Liver (tissue), 9 donors: ENCODE data around the gene SLC2A9. TPM values are rescaled to one million over a fixed set of nuclear protein-coding genes. Genes with fewer than 3 reads are reported as not detected.

Experiments used
- DNase-seq: peaks from one replicate; pipeline ENCODE4 v3.0.0-alpha.2; 2017; ENCODE audit warnings: low spot score
- H3K27ac ChIP-seq, 2 donors: one replicate each; pipeline ENCODE4 v1.7.0; 2013; ENCODE audit warnings: inconsistent platforms in 2 of 2, low read length in 2 of 2, control low read depth in 1 of 2, low read depth in 1 of 2, mild to moderate bottlenecking in 1 of 2
- H3K27me3 ChIP-seq, 4 donors: one replicate each; pipeline versions ENCODE4 v1.6.1 to v1.7.0; 2013; ENCODE audit warnings: low read length in 3 of 4, inconsistent platforms in 1 of 4, mild to moderate bottlenecking in 1 of 4, moderate library complexity in 1 of 4; ENCODE audit not compliant: control insufficient read depth in 4 of 4, insufficient read depth in 4 of 4
- H3K36me3 ChIP-seq, 4 donors: one replicate each; pipeline versions ENCODE4 v1.6.1 to v1.7.0; 2013; ENCODE audit warnings: low read length in 3 of 4, mild to moderate bottlenecking in 3 of 4, low read depth in 1 of 4, moderate library complexity in 1 of 4; ENCODE audit not compliant: control insufficient read depth in 4 of 4, insufficient read depth in 3 of 4
- H3K4me1 ChIP-seq, 4 donors: one replicate each; pipeline versions ENCODE4 v1.6.1 to v1.7.0; 2013; ENCODE audit warnings: low read length in 3 of 4, mild to moderate bottlenecking in 3 of 4, moderate library complexity in 1 of 4; ENCODE audit not compliant: control insufficient read depth in 4 of 4, insufficient read depth in 4 of 4
- H3K4me3 ChIP-seq, 3 donors: one replicate each; pipeline versions ENCODE4 v1.6.1 to v1.7.0; 2013; ENCODE audit warnings: low read length in 3 of 3, control low read depth in 1 of 3, low read depth in 1 of 3, mild to moderate bottlenecking in 1 of 3
- H3K9ac ChIP-seq, 2 donors: one replicate each; pipeline ENCODE4 v1.7.0; 2013; ENCODE audit warnings: low read length in 2 of 2, mild to moderate bottlenecking in 2 of 2, moderate library complexity in 2 of 2, control low read depth in 1 of 2, low read depth in 1 of 2
- H3K9me3 ChIP-seq, 4 donors: one replicate each; pipeline versions ENCODE4 v1.6.1 to v1.7.0; 2013; ENCODE audit warnings: low read length in 3 of 4; ENCODE audit not compliant: control insufficient read depth in 4 of 4
- CTCF ChIP-seq: fragments of 150-350 bp; IDR thresholded peaks from 2 replicates; pipeline ENCODE4 v1.5.1; 2017; ENCODE audit warnings: improper control_type of control experiment, low read depth, low read length; ENCODE audit not compliant: missing input control
- EGR1 ChIP-seq, 2 donors: IDR thresholded peaks; 2 replicates each; pipeline ENCODE4 v1.6.1; 2016 to 2018; ENCODE audit warnings: antibody characterized with exemption in 2 of 2, low read depth in 2 of 2
- FOXA1 ChIP-seq: IDR thresholded peaks from 2 replicates; pipeline ENCODE4 v1.6.1; 2016; ENCODE audit warnings: antibody characterized with exemption
- FOXA2 ChIP-seq: IDR thresholded peaks from 2 replicates; pipeline ENCODE4 v1.6.1; 2016; ENCODE audit warnings: antibody characterized with exemption
- GABPA ChIP-seq, 2 donors: IDR thresholded peaks in 1 of 2; conservative IDR thresholded peaks in 1 of 2; 2 replicates each; pipeline ENCODE4 v1.6.1; 2016; ENCODE audit warnings: antibody characterized with exemption in 2 of 2, mild to moderate bottlenecking in 1 of 2, moderate library complexity in 1 of 2
- HNF4A ChIP-seq, 2 donors: conservative IDR thresholded peaks; 2 replicates each; pipeline ENCODE4 v1.6.1; 2016; ENCODE audit warnings: antibody characterized with exemption in 2 of 2, mild to moderate bottlenecking in 2 of 2
- HNF4G ChIP-seq: IDR thresholded peaks from 2 replicates; pipeline ENCODE4 v1.6.1; 2016; ENCODE audit warnings: antibody characterized with exemption
- JUND ChIP-seq, 2 donors: IDR thresholded peaks; 2 replicates each; pipeline ENCODE4 v1.6.1; 2016; ENCODE audit warnings: antibody characterized with exemption in 2 of 2
- NR2F2 ChIP-seq: IDR thresholded peaks from 2 replicates; pipeline ENCODE4 v1.6.1; 2016; ENCODE audit warnings: antibody characterized with exemption
- RAD21 ChIP-seq, 2 donors: IDR thresholded peaks; 2 replicates each; pipeline ENCODE4 v1.6.1; 2016; ENCODE audit warnings: antibody characterized with exemption in 2 of 2, mild to moderate bottlenecking in 2 of 2
- RXRA ChIP-seq, 2 donors: IDR thresholded peaks; 2 replicates each; pipeline ENCODE4 v1.6.1; 2017 to 2018; ENCODE audit warnings: antibody characterized with exemption in 2 of 2, mild to moderate bottlenecking in 1 of 2
- SP1 ChIP-seq: IDR thresholded peaks from 2 replicates; pipeline ENCODE4 v1.6.1; 2018; ENCODE audit warnings: antibody characterized with exemption, mild to moderate bottlenecking
- YY1 ChIP-seq: IDR thresholded peaks from 2 replicates; pipeline ENCODE4 v1.6.1; 2016; ENCODE audit warnings: antibody characterized with exemption, mild to moderate bottlenecking
- ZBTB33 ChIP-seq: IDR thresholded peaks from 2 replicates; pipeline ENCODE4 v1.6.1; 2016; ENCODE audit warnings: antibody characterized with exemption
- WGBS: extraction: QIAGEN DNeasy Blood & Tissue Kit; methylation state at CpG from one replicate; pipeline ENCODE4 v1.1.7; 2013; 5-methylcytosine and 5-hydroxymethylcytosine counted together
- polyA plus RNA-seq, 2 donors: library from polyadenylated mRNA; stranded (reverse) in 1 of 2; unstranded in 1 of 2; fragments of 200-250 nt in 1 of 2; fragments of >200 nt in 1 of 2; fragmentation: Nextera tagmentation in 1 of 2; extraction: Ambion mirVana in 1 of 2; gene quantifications; one replicate each; pipeline versions ENCODE4 v1.2.1 to v1.2.3, GENCODE V29; 2013 to 2015
- total RNA-seq, 2 donors: library from RNA; depleted of rRNA; stranded (reverse); fragments of >200 nt; gene quantifications; one replicate each; pipeline ENCODE4 v1.2.3, GENCODE V29; 2014
- TF ChIP-seq, protein P1 (sequence below): IDR thresholded peaks from 2 replicates; pipeline ENCODE4 v1.6.1; 2016; ENCODE audit warnings: antibody characterized with exemption
- donor health status: healthy.
- donor health status: healthy.
- donor health status: healthy.
- donor health status: healthy.
- donor health status: healthy.

Gene SLC2A9
- total and polyA plus RNA-seq, 4 donors, result 6.2 to 49.0 (median 21.6) TPM

- no peak for DNase-seq
- TF ChIP-seq JUND (IDR thresholded peaks at IDR 0.05), result no peak
- TF ChIP-seq, protein P1, sequence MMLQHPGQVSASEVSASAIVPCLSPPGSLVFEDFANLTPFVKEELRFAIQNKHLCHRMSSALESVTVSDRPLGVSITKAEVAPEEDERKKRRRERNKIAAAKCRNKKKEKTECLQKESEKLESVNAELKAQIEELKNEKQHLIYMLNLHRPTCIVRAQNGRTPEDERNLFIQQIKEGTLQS, result no peak
- TF ChIP-seq HNF4A (conservative IDR thresholded peaks at IDR 0.05), result no peak
- no peak for TF ChIP-seq GABPA (IDR thresholded peaks at IDR 0.05 in 1 of 2, conservative IDR thresholded peaks at IDR 0.05 in 1 of 2)
- no peak for TF ChIP-seq EGR1 (IDR thresholded peaks at IDR 0.05; ENCODE audit: low read depth in 2 of 2)
- no peak for TF ChIP-seq YY1
- TF ChIP-seq FOXA1, result no peak
- no peak overlapping the region for H3K4me3 ChIP-seq
Observed at GRCh38 chr4:9924750-9925149, 96.5 kb downstream of the SLC2A9 start.

DNA sequence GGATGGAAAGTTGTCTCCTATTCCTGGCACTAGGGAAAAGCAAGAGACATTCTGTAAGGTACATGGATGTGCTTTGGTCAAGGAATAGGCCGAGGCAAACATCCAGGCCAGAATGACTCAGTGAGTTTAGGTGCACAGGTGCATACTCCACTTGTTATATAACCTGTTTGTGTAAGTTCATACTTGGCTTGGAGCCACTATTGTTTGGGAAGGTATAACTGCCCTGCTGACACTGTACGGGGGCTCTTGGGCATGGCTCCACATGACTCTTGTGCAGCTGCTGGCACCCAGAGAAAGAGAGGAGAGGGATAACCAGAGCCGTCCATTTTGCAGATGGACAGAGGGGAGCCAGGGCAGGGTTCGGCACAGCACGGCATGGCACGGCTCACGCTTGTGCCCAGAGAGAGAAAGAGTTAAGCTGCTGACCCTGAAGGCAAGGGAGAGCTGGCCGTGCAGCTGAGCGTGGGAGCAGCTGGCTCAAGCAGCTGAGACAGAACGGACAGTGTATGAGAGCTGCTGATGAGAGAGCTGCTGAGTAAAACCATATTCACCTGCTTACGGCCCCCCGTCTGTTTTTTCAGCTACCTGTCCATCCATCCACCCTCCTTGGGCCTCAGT lies 98.0 kb downstream of the SLC2A9 start:
- no peak for TF ChIP-seq NR2F2
- TF ChIP-seq YY1, result no peak
- no peak for TF ChIP-seq SP1
- no peak for TF ChIP-seq EGR1 (IDR thresholded peaks at IDR 0.05; ENCODE audit: low read depth in 2 of 2)
- no peak for TF ChIP-seq CTCF
- TF ChIP-seq GABPA (IDR thresholded peaks at IDR 0.05 in 1 of 2, conservative IDR thresholded peaks at IDR 0.05 in 1 of 2), result no peak
- TF ChIP-seq FOXA2, result no peak
- TF ChIP-seq JUND (IDR thresholded peaks at IDR 0.05), result no peak
- TF ChIP-seq RAD21 (IDR thresholded peaks at IDR 0.05), result no peak
- no peak for TF ChIP-seq RXRA (IDR thresholded peaks at IDR 0.05)
- TF ChIP-seq ZBTB33, result no peak
- TF ChIP-seq, protein P1, result no peak
- TF ChIP-seq HNF4G, result no peak

More at GRCh38 chr4:9924750-9925149, 96.5 kb downstream of the SLC2A9 start:
- 86% methylated on average over 4 of the region's 4 CpGs for WGBS
- Histone ChIP-seq H3K4me1 (no peaks in the 10 kb centered on the region), H3K36me3 (peaks cover 0 to 6% (median 1%) of the 10 kb centered on the region in 4 donors), H3K9ac (no peak overlapping the region), H3K27ac (no peak overlapping the region), H3K9me3 (no peaks in the 10 kb centered on the region), H3K27me3 (no peaks in the 10 kb centered on the region)

More for the DNA sequence above, 98.0 kb downstream of the SLC2A9 start:
- 92% methylated on average over 12 of the region's 12 CpGs for WGBS
- Histone ChIP-seq H3K27me3 (no peaks in the 10 kb centered on the region), H3K4me1 (no peaks in the 10 kb centered on the region), H3K9ac (no peak overlapping the region), H3K36me3 (peaks cover 0 to 15% (median 4%) of the 10 kb centered on the region in 4 donors), H3K4me3 (no peak overlapping the region), H3K9me3 (no peaks in the 10 kb centered on the region), H3K27ac (no peak overlapping the region)
- DNase-seq, result no peak
